ENCODE measurements around the gene SULF2.

SULF2 gene

DNA sequence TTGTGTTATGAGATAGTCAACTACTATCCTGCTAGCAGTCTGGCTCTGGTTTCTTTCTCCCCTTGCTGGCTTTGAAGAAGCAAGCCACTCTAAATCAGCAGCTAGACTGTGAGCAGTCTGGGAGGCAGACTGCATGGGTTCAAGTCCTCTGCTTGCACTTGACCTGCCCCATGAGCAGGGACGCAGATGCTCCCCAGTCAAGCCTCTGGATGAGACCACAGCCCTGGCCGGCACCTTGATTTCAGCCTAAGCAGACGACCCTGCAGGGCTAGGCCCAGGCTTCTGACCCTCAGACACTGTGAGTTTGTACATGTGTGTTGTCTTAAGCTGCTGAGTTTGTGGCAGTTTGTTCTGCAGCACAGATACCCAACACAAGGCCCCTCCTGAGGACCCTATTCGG is 105.8 kb downstream of the SULF2 start:
- no peaks in the 10 kb centered on the region for H3K4me1 ChIP-seq (ENCODE audit: insufficient read depth, low read length, poor library complexity, severe bottlenecking)
- H3K4me2 ChIP-seq (ENCODE audit: low read depth, low read length, poor library complexity, severe bottlenecking), result no peak overlapping the region
- no peak for TF ChIP-seq EZH2phosphoT487 (IDR thresholded peaks at IDR 0.05; ENCODE audit: borderline replicate concordance)
- TF ChIP-seq, protein P1, sequence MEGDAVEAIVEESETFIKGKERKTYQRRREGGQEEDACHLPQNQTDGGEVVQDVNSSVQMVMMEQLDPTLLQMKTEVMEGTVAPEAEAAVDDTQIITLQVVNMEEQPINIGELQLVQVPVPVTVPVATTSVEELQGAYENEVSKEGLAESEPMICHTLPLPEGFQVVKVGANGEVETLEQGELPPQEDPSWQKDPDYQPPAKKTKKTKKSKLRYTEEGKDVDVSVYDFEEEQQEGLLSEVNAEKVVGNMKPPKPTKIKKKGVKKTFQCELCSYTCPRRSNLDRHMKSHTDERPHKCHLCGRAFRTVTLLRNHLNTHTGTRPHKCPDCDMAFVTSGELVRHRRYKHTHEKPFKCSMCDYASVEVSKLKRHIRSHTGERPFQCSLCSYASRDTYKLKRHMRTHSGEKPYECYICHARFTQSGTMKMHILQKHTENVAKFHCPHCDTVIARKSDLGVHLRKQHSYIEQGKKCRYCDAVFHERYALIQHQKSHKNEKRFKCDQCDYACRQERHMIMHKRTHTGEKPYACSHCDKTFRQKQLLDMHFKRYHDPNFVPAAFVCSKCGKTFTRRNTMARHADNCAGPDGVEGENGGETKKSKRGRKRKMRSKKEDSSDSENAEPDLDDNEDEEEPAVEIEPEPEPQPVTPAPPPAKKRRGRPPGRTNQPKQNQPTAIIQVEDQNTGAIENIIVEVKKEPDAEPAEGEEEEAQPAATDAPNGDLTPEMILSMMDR (conservative IDR thresholded peaks at IDR 0.05; ENCODE audit: low read length), result no peak
- H3K9me3 ChIP-seq (ENCODE audit: insufficient read depth, low read depth, low read length), result no peaks in the 10 kb centered on the region
- no peaks in the 10 kb centered on the region for H4K20me1 ChIP-seq (ENCODE audit: insufficient read depth, low read length, poor library complexity, severe bottlenecking)
- no peaks in the 10 kb centered on the region for H3K79me2 ChIP-seq (ENCODE audit: insufficient read depth, low read length)
- H3K27me3 ChIP-seq (ENCODE audit: insufficient read depth, low read length, poor library complexity, severe bottlenecking), result no peaks in the 10 kb centered on the region
- no peak overlapping the region for H3K9ac ChIP-seq (ENCODE audit: low read depth, low read length, poor library complexity, severe bottlenecking)
- H3K4me3 ChIP-seq (ENCODE audit: low read length, poor library complexity, severe bottlenecking), result no peak overlapping the region
- H3F3A ChIP-seq (ENCODE audit: low read depth), result no peaks in the 10 kb centered on the region
- no peaks in the 10 kb centered on the region for H3K36me3 ChIP-seq (ENCODE audit: insufficient read depth, low read length)
- no peaks in the 10 kb centered on the region for H3K9me2 ChIP-seq (replicated peaks; ENCODE audit: low read depth, low read length)
- H2AFZ ChIP-seq (ENCODE audit: low read length), result no peak overlapping the region

GRCh38 chr20:47678536-47678935 is 106.7 kb downstream of the SULF2 start:
- TF ChIP-seq, protein P1 (conservative IDR thresholded peaks at IDR 0.05; ENCODE audit: low read length), result no peak
- TF ChIP-seq EZH2phosphoT487 (IDR thresholded peaks at IDR 0.05; ENCODE audit: borderline replicate concordance), result no peak
- no peaks in the 10 kb centered on the region for H4K20me1 ChIP-seq (ENCODE audit: insufficient read depth, low read length, poor library complexity, severe bottlenecking)
- no peaks in the 10 kb centered on the region for H3K79me2 ChIP-seq (ENCODE audit: insufficient read depth, low read length)
- no peak overlapping the region for H3K4me2 ChIP-seq (ENCODE audit: low read depth, low read length, poor library complexity, severe bottlenecking)
- H3K4me3 ChIP-seq (ENCODE audit: low read length, poor library complexity, severe bottlenecking), result no peak overlapping the region
- H3K36me3 ChIP-seq (ENCODE audit: insufficient read depth, low read length), result no peaks in the 10 kb centered on the region
- H3K9me3 ChIP-seq (ENCODE audit: insufficient read depth, low read depth, low read length), result no peaks in the 10 kb centered on the region
- H3K9ac ChIP-seq (ENCODE audit: low read depth, low read length, poor library complexity, severe bottlenecking), result no peak overlapping the region
- no peaks in the 10 kb centered on the region for H3F3A ChIP-seq (ENCODE audit: low read depth)
- no peaks in the 10 kb centered on the region for H3K27me3 ChIP-seq (ENCODE audit: insufficient read depth, low read length, poor library complexity, severe bottlenecking)
- H2AFZ ChIP-seq (ENCODE audit: low read length), result no peak overlapping the region
- H3K9me2 ChIP-seq (replicated peaks; ENCODE audit: low read depth, low read length), result no peaks in the 10 kb centered on the region
- no peaks in the 10 kb centered on the region for H3K4me1 ChIP-seq (ENCODE audit: insufficient read depth, low read length, poor library complexity, severe bottlenecking)

DNA sequence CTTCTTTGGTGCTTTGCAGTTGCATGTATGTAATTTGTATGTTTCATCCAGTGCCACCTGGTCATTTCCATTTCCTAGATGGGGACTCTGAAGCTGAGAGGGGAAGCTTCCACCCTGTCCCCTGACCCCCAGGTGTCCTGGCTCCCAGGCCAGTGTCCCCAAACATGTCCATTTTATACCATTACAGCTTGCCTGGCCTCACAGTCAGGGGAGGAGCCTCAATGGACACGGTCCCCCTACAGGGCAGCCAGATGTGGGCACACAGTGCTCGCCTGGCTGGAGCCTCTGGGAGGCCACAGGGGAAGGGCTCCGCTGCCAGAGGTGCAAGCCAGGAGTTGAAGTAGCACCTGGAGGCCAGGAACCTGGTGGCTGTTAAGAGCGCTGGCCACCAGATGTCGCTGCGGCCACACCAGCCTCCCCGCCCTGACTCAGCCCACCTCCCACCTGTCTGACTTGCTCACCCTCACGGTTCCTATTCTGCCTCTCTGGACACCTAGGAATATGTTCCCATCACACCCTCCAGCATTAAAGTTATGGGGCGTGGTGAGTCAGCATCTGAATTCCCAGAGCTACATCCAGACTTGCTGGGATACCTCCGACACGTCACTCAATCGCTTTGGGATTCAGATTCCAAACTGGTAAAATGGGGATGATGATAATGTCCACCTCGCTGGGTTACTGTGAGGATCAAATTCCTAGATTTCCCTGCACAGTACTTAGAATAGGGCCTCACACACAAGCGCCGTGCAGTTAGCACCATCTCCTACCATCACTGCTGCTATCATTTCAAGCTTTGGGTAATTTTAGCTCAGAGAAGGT is 107.4 kb downstream of the SULF2 start:
- no peaks in the 10 kb centered on the region for H3K36me3 ChIP-seq (ENCODE audit: insufficient read depth, low read length)

More for the DNA sequence above, 107.4 kb downstream of the SULF2 start:
- H3K9me3 ChIP-seq (ENCODE audit: insufficient read depth, low read depth, low read length), result no peaks in the 10 kb centered on the region
- H3K4me2 ChIP-seq (ENCODE audit: low read depth, low read length, poor library complexity, severe bottlenecking), result no peak overlapping the region
- H2AFZ ChIP-seq (ENCODE audit: low read length), result no peak overlapping the region
- H3F3A ChIP-seq (ENCODE audit: low read depth), result no peaks in the 10 kb centered on the region
- TF ChIP-seq EZH2phosphoT487 (IDR thresholded peaks at IDR 0.05; ENCODE audit: borderline replicate concordance), result no peak
- TF ChIP-seq, protein P1 (conservative IDR thresholded peaks at IDR 0.05; ENCODE audit: low read length), result peak; percentile 80
- H3K27me3 ChIP-seq (ENCODE audit: insufficient read depth, low read length, poor library complexity, severe bottlenecking), result no peaks in the 10 kb centered on the region
- no peaks in the 10 kb centered on the region for H3K9me2 ChIP-seq (replicated peaks; ENCODE audit: low read depth, low read length)
- H3K9ac ChIP-seq (ENCODE audit: low read depth, low read length, poor library complexity, severe bottlenecking), result no peak overlapping the region
- no peak overlapping the region for H3K4me3 ChIP-seq (ENCODE audit: low read length, poor library complexity, severe bottlenecking)
- no peaks in the 10 kb centered on the region for H3K79me2 ChIP-seq (ENCODE audit: insufficient read depth, low read length)
- H3K4me1 ChIP-seq (ENCODE audit: insufficient read depth, low read length, poor library complexity, severe bottlenecking), result no peaks in the 10 kb centered on the region
- no peaks in the 10 kb centered on the region for H4K20me1 ChIP-seq (ENCODE audit: insufficient read depth, low read length, poor library complexity, severe bottlenecking)
